Esophagus squamous epithelium (tissue), 4 donors: ENCODE measurements around the gene LMOD3.

Experiments
- CTCF ChIP-seq, 6 experiments: fragments of 450-650 bp in 4 of 6; fragments of 200-600 bp in 2 of 6; sonication (generic) in 2 of 6; IDR thresholded peaks; one replicate each; pipeline ENCODE4 v1.5.1; 2016 to 2019; ENCODE audit warnings: antibody characterized with exemption in 6 of 6, mild to moderate bottlenecking in 4 of 6, moderate library complexity in 4 of 6
- POLR2A ChIP-seq, 4 donors: fragments of 450-650 bp; IDR thresholded peaks; one replicate each; pipeline ENCODE4 v1.6.1; 2017; ENCODE audit warnings: antibody characterized with exemption in 4 of 4, mild to moderate bottlenecking in 4 of 4, moderate library complexity in 3 of 4

GRCh38 chr3:69130689-69131088 lies 8.3 kb upstream of the LMOD3 start:
- no peak for TF ChIP-seq CTCF (IDR thresholded peaks at IDR 0.05)
- no peak for TF ChIP-seq POLR2A (IDR thresholded peaks at IDR 0.05)
